Spleen (tissue), 7 donors: ENCODE data around the gene KRT10.
"Not testable (repeated sequence)": the region's sequence is repeated elsewhere in the genome, so short reads cannot be mapped to it uniquely, and the experiment has no call there.

ENCODE experiments used
- CTCF ChIP-seq, 11 experiments: fragments of 200-600 bp in 7 of 11; fragments of 450-650 bp in 4 of 11; sonication (generic) in 4 of 11; IDR thresholded peaks in 8 of 11; conservative IDR thresholded peaks in 3 of 11; 1 replicate in 7 of 11; 2 replicates in 4 of 11; pipeline versions ENCODE4 v1.4.0 to v1.8.0; 2016 to 2021; ENCODE audit warnings: antibody characterized with exemption in 11 of 11, inconsistent platforms in 4 of 11, mild to moderate bottlenecking in 1 of 11
- POLR2A ChIP-seq, 3 donors: fragments of 450-650 bp; IDR thresholded peaks; one replicate each; pipeline ENCODE4 v1.5.1; 2017; ENCODE audit warnings: antibody characterized with exemption in 3 of 3, mild to moderate bottlenecking in 1 of 3
- POLR2AphosphoS5 ChIP-seq, 3 donors: sonication (generic); formaldehyde crosslinking; IDR thresholded peaks; one replicate each; pipeline ENCODE4 v1.5.1; 2017; ENCODE audit warnings: antibody characterized with exemption in 3 of 3
- donor health status: DM: no; HTN: no; CAD: no; lungs with moderate emphysema.
- donor health status: DM: no; HTN: no; CAD: no.
- donor health status: DM: no; HTN: no; CAD: no.

GRCh38 chr17:40858667-40859066 lies 36.3 kb upstream of the KRT10 start:
- not testable (repeated sequence) for TF ChIP-seq POLR2AphosphoS5 (IDR thresholded peaks at IDR 0.05); CTCF (IDR thresholded peaks at IDR 0.05 in 8 of 11, conservative IDR thresholded peaks at IDR 0.05 in 3 of 11); POLR2A (IDR thresholded peaks at IDR 0.05)
